ENCODE results near the gene MDP1. TPM values are rescaled to one million over a fixed set of nuclear protein-coding genes. Genes with fewer than 3 reads are reported as not detected.

MDP1 gene
- total and polyA plus RNA-seq, 2 experiments from 2014 or later = 9.8 to 31.1 TPM

- TF ChIP-seq ETS1 (IDR thresholded peaks at IDR 0.05) = no peak
- TF ChIP-seq EZH2phosphoT487 (IDR thresholded peaks at IDR 0.05; ENCODE audit: unreplicated experiment) = no peak
- no peak for TF ChIP-seq POLR2AphosphoS5 (IDR thresholded peaks at IDR 0.05; ENCODE audit: low read depth)
- no peak for TF ChIP-seq EZH2 (IDR thresholded peaks at IDR 0.05; ENCODE audit: low read depth, unreplicated experiment)
- no peak for TF ChIP-seq CTCF (conservative IDR thresholded peaks at IDR 0.05; ENCODE audit: low read depth in 2 of 2)
- no peak for TF ChIP-seq REST (IDR thresholded peaks at IDR 0.05; ENCODE audit: unreplicated experiment)
- no peak for TF ChIP-seq NANOG (IDR thresholded peaks at IDR 0.05; ENCODE audit: borderline replicate concordance)
- no peak for TF ChIP-seq CREB1 (CRISPR knock-in tag; IDR thresholded peaks at IDR 0.05; ENCODE audit: low read depth)
These were observed 9.4 kb downstream of the MDP1 start for GRCh38 chr14:24206260-24207103.

More at GRCh38 chr14:24206260-24207103, 9.4 kb downstream of the MDP1 start:
- Histone ChIP-seq H2AFZ (no peak overlapping the region), H3K4me3 (no peak overlapping the region), H3F3A (replicated peaks; ENCODE audit: low read depth) (peaks cover 2% of the 10 kb centered on the region), H3K79me2 (replicated peaks; ENCODE audit: insufficient read depth) (no peaks in the 10 kb centered on the region), H3K9me2 (ENCODE audit: insufficient read depth) (no peaks in the 10 kb centered on the region), H3K4me2 (no peak overlapping the region), H4K20me1 (replicated peaks; ENCODE audit: insufficient read depth) (no peaks in the 10 kb centered on the region; the same call in 1 of the 2 replicates), H3K27ac (ENCODE audit: low read depth) (no peak overlapping the region), H3K4me1 (ENCODE audit: insufficient read depth) (peaks cover 10% of the 10 kb centered on the region; the same call in 1 of the 2 replicates), H3K27me3 (ENCODE audit: insufficient read depth) (no peaks in the 10 kb centered on the region), H3K36me3 (ENCODE audit: insufficient read depth) (peaks cover 13% of the 10 kb centered on the region)
- Mint-ChIP-seq H3K4me1 (peaks cover 23% of the 10 kb centered on the region), H3K27me3 (ENCODE audit: insufficient read depth, low read depth, poor library complexity) (peaks cover 8% of the 10 kb centered on the region), H3K4me3 (no peak overlapping the region; the same call in 2 of the 3 replicates), H3K36me3 (ENCODE audit: low read depth) (peaks cover 82% of the 10 kb centered on the region), H3K9me3 (peaks cover 12% of the 10 kb centered on the region), H3K27ac (no peak overlapping the region)
- DNase-seq (ENCODE audit: low spot score) (no peak), ATAC-seq (no peak)
